Pancreas (tissue), 10 donors: Measurements from ENCODE around the gene POPDC2. TPM values are rescaled to one million over a fixed set of nuclear protein-coding genes. Genes with fewer than 3 reads are reported as not detected.

Source experiments
- ATAC-seq, 4 donors: fragments of 200-7000 bp; cut with Tn5 transposase; one replicate each; pipeline versions ENCODE4 v1.8.0 to v1.9.1; 2020; ENCODE audit warnings: mild to moderate bottlenecking in 4 of 4, moderate library complexity in 4 of 4
- DNase-seq, 6 donors: peaks; one replicate each; pipeline ENCODE4 v3.0.0-alpha.2; 2020
- FAIRE-seq: peaks from 2 replicates; lab custom pipeline; 2012; peaks lifted over from hg19 to GRCh38; lab: Jason Lieb, UNC
- H3K27ac ChIP-seq, 4 donors: fragments of 200-600 bp; sonication (generic); 1 replicate in 3 of 4; 2 replicates in 1 of 4; pipeline versions ENCODE4 v1.5.0 to v1.8.0; 2020
- H3K27me3 ChIP-seq, 4 donors: fragments of 200-600 bp; one replicate each; pipeline ENCODE4 v1.8.0; 2021
- H3K36me3 ChIP-seq, 3 donors: fragments of 200-600 bp; sonication (generic) in 1 of 3; one replicate each; pipeline versions ENCODE4 v1.5.0 to v1.8.0; 2020 to 2021
- H3K4me1 ChIP-seq, 3 donors: fragments of 200-600 bp; one replicate each; pipeline ENCODE4 v1.8.0; 2021
- H3K4me3 ChIP-seq, 4 donors: fragments of 200-600 bp; sonication (generic) in 2 of 4; one replicate each; pipeline versions ENCODE4 v1.5.0 to v1.8.0; 2020 to 2021
- H3K9me3 ChIP-seq, 4 donors: fragments of 200-600 bp; one replicate each; pipeline ENCODE4 v1.8.0; 2021
- CTCF ChIP-seq, 4 donors: fragments of 200-600 bp; sonication (generic) in 3 of 4; IDR thresholded peaks; one replicate each; pipeline versions ENCODE4 v1.5.0 to v1.8.0; 2021; ENCODE audit warnings: antibody characterized with exemption in 4 of 4
- WGBS, 2 donors: extraction: QIAGEN DNeasy Blood & Tissue Kit; methylation state at CpG; one replicate each; pipeline ENCODE4 v1.1.7; 2013; 5-methylcytosine and 5-hydroxymethylcytosine counted together
- intact Hi-C, 3 donors: fragments of 100-400 bp; cut with DNase I; formaldehyde crosslinking; loops; one replicate each; pipeline versions ENCODE4 v1.11.1 to v1.14.2; 2022
- polyA plus RNA-seq, 2 donors: library from polyadenylated mRNA; stranded (reverse); fragments of 200-250 nt; gene quantifications; one replicate each; pipeline ENCODE4 v1.2.3, GENCODE V29; 2013
- total RNA-seq, 6 donors: library from RNA; stranded (reverse); fragmentation: NEBNext Ultra II Directional in 4 of 6; extraction: Animal tissue kit (Norgen Biotek cat#: 25700) in 4 of 6; gene quantifications; one replicate each; pipeline versions ENCODE4 v1.2.1 to v1.2.4, GENCODE V29; 2021 to 2023
- donor health status: healthy with polysubstance abuse.
- donor health status: DM: no; HTN: no; CAD: no; lungs with moderate emphysema.
- donor health status: DM: no; HTN: no; CAD: no.
- donor health status: control.
- donor health status: control.
- donor health status: Bipolar disorder and iron deficiency.
- donor health status: DM: yes; HTN: yes; CAD: no.
- donor health status: DM: no; HTN: no; CAD: no.
- donor health status: DM: no; HTN: no; CAD: no.
- donor health status: DM: yes; HTN: yes; CAD: no.

Gene POPDC2
- total RNA-seq (1 to 10 TPM in 3 of 6 donors, under 1 TPM in 3; 0.52 to 3.3 (median 1.0) TPM), polyA plus RNA-seq (1 to 10 TPM; 4.0 to 6.7 TPM)

- Histone ChIP-seq H3K27ac (peak within 1 kb of the TSS in 1 of 4 donors; percentile 41), H3K4me3 (no peak within 1 kb of the TSS), H3K27me3 (no peaks in the 10 kb centered on the region), H3K4me1 (peaks cover 4 to 7% (median 7%) of the 10 kb centered on the region in 3 donors), H3K36me3 (no peaks in the 10 kb centered on the region), H3K9me3 (no peaks in the 10 kb centered on the region)
- TF ChIP-seq CTCF (IDR thresholded peaks at IDR 0.05) = no peak
- DNase-seq = no peak
- WGBS, 2 donors = 77 to 81% methylated on average over 9 of the region's 9 CpGs
- intact Hi-C loops = no loop called here
- peak in 2 of 4 donors; percentile 17 to 39 for ATAC-seq
- FAIRE-seq = no peak
Observed at GRCh38 chr3:119660474-119661440, at the start of gene POPDC2. POPDC2 (minus strand) TSS chr3:119660589; CDS start chr3:119660423, 166 bp downstream.

GRCh38 chr3:119703820-119704531 lies 43.6 kb upstream of the POPDC2 start:
- WGBS, 2 donors = 17 to 20% methylated on average over 8 of the region's 8 CpGs
- FAIRE-seq (no peak), DNase-seq (no peak), ATAC-seq (peak; percentile 14 to 44 (median 24))
- intact Hi-C loops = no loop called here
- peaks cover 0 to 6% (median 0%) of the 10 kb centered on the region in 3 donors for H3K4me1 ChIP-seq
- no peak for TF ChIP-seq CTCF (IDR thresholded peaks at IDR 0.05)
- H3K27ac ChIP-seq = peak overlapping the region in 1 of 4 donors; percentile 5
- peak overlapping the region in 3 of 4 donors; percentile 60 to 71 (median 71) for H3K4me3 ChIP-seq
- H3K36me3 ChIP-seq = no peaks in the 10 kb centered on the region
- H3K27me3 ChIP-seq = no peaks in the 10 kb centered on the region
- no peaks in the 10 kb centered on the region for H3K9me3 ChIP-seq

DNA sequence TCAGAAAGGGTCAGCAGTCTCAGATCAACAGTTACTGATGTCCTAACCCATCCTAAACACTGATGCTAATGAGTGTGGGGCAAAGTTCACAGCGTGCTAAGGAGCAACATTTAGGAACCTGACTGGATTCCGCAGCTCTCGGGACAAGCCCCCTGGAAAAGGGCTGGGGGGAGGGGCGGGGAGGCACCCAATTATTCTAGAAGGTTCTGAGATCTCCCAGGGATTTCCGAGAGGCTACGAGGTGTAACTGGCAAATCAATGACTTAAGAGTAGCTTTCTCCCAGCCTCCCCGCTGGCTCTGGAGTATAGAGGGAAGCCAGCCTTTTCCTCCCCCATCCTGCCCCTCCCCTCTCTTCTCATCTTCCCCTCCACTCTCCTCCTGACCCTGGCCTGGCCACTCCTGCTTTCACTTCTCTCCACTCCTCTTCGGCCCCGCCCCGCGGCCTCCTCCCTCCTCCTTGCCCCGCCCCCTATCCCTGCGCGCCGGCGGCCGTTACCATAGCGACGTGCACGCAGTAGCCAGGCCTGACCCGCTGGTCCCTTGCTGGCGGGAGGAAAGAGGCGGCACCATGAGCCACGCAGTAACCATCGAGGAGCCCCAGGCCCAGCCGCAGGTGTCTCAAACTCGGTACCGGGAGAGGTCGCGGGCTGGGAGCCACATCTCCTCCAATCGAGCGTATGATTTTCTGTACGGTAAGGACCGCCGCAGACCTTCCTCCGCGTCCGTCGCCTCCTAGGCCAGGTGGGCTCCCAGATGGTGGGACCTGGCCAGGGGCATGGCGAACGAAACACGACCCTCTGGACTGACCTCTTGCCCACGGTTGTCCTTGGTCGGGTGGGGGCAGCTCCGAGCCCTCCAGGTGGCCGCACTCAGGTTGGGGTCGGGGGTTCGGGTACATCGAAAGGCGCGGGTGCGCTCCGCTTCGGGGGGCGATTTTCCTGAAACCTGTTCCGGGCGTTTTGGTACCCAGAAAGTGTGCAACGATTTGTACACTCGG lies 42.4 kb upstream of the POPDC2 start, which contains the start of gene CFAP91:
TSS of gene CFAP91 (plus strand) at position 493 of the 998 bp plus-strand sequence. CDS start at position 570, 77 bp downstream.
- intact Hi-C loops = no loop called here
- Histone ChIP-seq H3K4me1 (peaks cover 0 to 6% (median 0%) of the 10 kb centered on the region in 3 donors), H3K9me3 (no peaks in the 10 kb centered on the region), H3K36me3 (no peaks in the 10 kb centered on the region), H3K27me3 (no peaks in the 10 kb centered on the region), H3K27ac (peak within 1 kb of the TSS in 1 of 4 donors; percentile 5), H3K4me3 (peak within 1 kb of the TSS; percentile 60 to 71 (median 69))
- DNase-seq (peak; percentile 97 to 99 (median 98)), ATAC-seq (peak; percentile 99 to 100 (median 99)), FAIRE-seq (no peak)
- 2% methylated on average over 59 of the region's 59 CpGs for WGBS, 2 donors
- TF ChIP-seq CTCF (IDR thresholded peaks at IDR 0.05) = no peak
